Measurements from ENCODE around the gene ADGRF3.
"Not testable (repeated sequence)": the region's sequence is repeated elsewhere in the genome, so short reads cannot be mapped to it uniquely, and the experiment has no call there.

- TF ChIP-seq CTCF, POLR2A, EP300 (IDR thresholded peaks at IDR 0.05): not testable (repeated sequence)
Observed at GRCh38 chr2:26369664-26370063, 23.1 kb upstream of the ADGRF3 start.
